Sigmoid colon (tissue), 7 donors: ENCODE measurements around the gene OR52K2. TPM values are rescaled to one million over a fixed set of nuclear protein-coding genes. Genes with fewer than 3 reads are reported as not detected.

ENCODE experiments used
- DNase-seq: peaks from one replicate; pipeline ENCODE4 v3.0.0-alpha.2; 2019
- H3K27ac ChIP-seq, 4 donors: fragments of 200-600 bp; sonication (generic); one replicate each; pipeline ENCODE4 v1.5.1; 2016 to 2019; ENCODE audit warnings: mild to moderate bottlenecking in 1 of 4
- H3K27me3 ChIP-seq, 3 donors: fragments of 200-600 bp; sonication (generic); one replicate each; pipeline ENCODE4 v1.5.1; 2019; ENCODE audit warnings: mild to moderate bottlenecking in 1 of 3
- H3K36me3 ChIP-seq, 4 donors: fragments of 200-600 bp; sonication (generic); one replicate each; pipeline ENCODE4 v1.5.1; 2016 to 2019
- H3K4me1 ChIP-seq, 4 donors: fragments of 200-600 bp; sonication (generic); one replicate each; pipeline ENCODE4 v1.5.1; 2017 to 2019
- H3K4me3 ChIP-seq, 4 donors: fragments of 200-600 bp; sonication (generic); one replicate each; pipeline ENCODE4 v1.5.1; 2017 to 2019; ENCODE audit warnings: mild to moderate bottlenecking in 2 of 4, moderate library complexity in 1 of 4
- H3K9me3 ChIP-seq, 4 donors: fragments of 200-600 bp in 3 of 4; sonication (generic) in 3 of 4; one replicate each; pipeline versions ENCODE4 v1.5.1 to v1.6.1; 2013 to 2019
- CTCF ChIP-seq, 4 experiments: fragments of 450-650 bp in 3 of 4; fragments of 200-600 bp in 1 of 4; IDR thresholded peaks; one replicate each; pipeline ENCODE4 v1.5.1; 2016 to 2019; ENCODE audit warnings: antibody characterized with exemption in 4 of 4, mild to moderate bottlenecking in 3 of 4, moderate library complexity in 2 of 4
- EP300 ChIP-seq, 4 donors: sonication (generic); formaldehyde crosslinking; IDR thresholded peaks; one replicate each; pipeline ENCODE4 v1.6.1; 2017; ENCODE audit warnings: antibody characterized with exemption in 4 of 4
- POLR2A ChIP-seq, 2 donors: fragments of 450-650 bp; IDR thresholded peaks; one replicate each; pipeline ENCODE4 v1.6.1; 2016; ENCODE audit warnings: antibody characterized with exemption in 2 of 2, mild to moderate bottlenecking in 2 of 2, moderate library complexity in 2 of 2
- POLR2AphosphoS5 ChIP-seq, 4 donors: sonication (generic); formaldehyde crosslinking; IDR thresholded peaks; one replicate each; pipeline ENCODE4 v1.6.1; 2017; ENCODE audit warnings: antibody characterized with exemption in 4 of 4
- WGBS, 2 donors: extraction: QIAGEN DNeasy Blood & Tissue Kit; methylation state at CpG; one replicate each; pipeline ENCODE4 v1.1.7; 2013; 5-methylcytosine and 5-hydroxymethylcytosine counted together
- intact Hi-C: fragments of 100-400 bp; cut with DNase I; formaldehyde crosslinking; loops from one replicate; pipeline ENCODE4 v1.15.1; 2023
- polyA plus RNA-seq, 3 donors: library from polyadenylated mRNA; stranded (reverse); fragments of 200-250 nt; gene quantifications; one replicate each; pipeline ENCODE4 v1.2.3, GENCODE V29; 2013
- total RNA-seq, 4 donors: library from RNA; depleted of rRNA; stranded (reverse); fragments of >200 nt; gene quantifications; one replicate each; pipeline ENCODE4 v1.1.0, GENCODE V29; 2016
- donor health status: healthy with polysubstance abuse.
- donor health status: Bipolar disorder and iron deficiency.
- donor health status: healthy.

OR52K2 gene
- total and polyA plus RNA-seq, 7 donors = 0.41 TPM; not detected in 6

- Histone ChIP-seq H3K36me3 (no peaks in the 10 kb centered on the region), H3K27me3 (no peaks in the 10 kb centered on the region), H3K4me1 (peaks cover 0 to 9% (median 0%) of the 10 kb centered on the region in 4 donors), H3K27ac (no peak overlapping the region), H3K4me3 (no peak overlapping the region), H3K9me3 (peaks cover 0 to 7% (median 3%) of the 10 kb centered on the region in 4 donors)
- intact Hi-C loops = no loop called here
- 93 to 97% methylated on average over 5 of the region's 5 CpGs for WGBS, 2 donors
- DNase-seq = no peak
- TF ChIP-seq EP300 (IDR thresholded peaks at IDR 0.05) = no peak
- no peak for TF ChIP-seq POLR2AphosphoS5 (IDR thresholded peaks at IDR 0.05)
- TF ChIP-seq CTCF (IDR thresholded peaks at IDR 0.05) = no peak
These were observed 15.4 kb downstream of the OR52K2 start for GRCh38 chr11:4464216-4465159.

GRCh38 chr11:4465407-4465806, 16.3 kb downstream of the OR52K2 start:
- Histone ChIP-seq H3K4me1 (peaks cover 0 to under 1% (median 0%) of the 10 kb centered on the region in 4 donors), H3K36me3 (no peaks in the 10 kb centered on the region), H3K9me3 (peaks cover 0 to 7% (median 3%) of the 10 kb centered on the region in 4 donors), H3K27me3 (no peaks in the 10 kb centered on the region), H3K27ac (no peak overlapping the region), H3K4me3 (no peak overlapping the region)
- TF ChIP-seq POLR2AphosphoS5 (IDR thresholded peaks at IDR 0.05) (no peak), EP300 (IDR thresholded peaks at IDR 0.05) (no peak), CTCF (IDR thresholded peaks at IDR 0.05) (no peak), POLR2A (IDR thresholded peaks at IDR 0.05) (no peak)
- intact Hi-C loops = no loop called here
- WGBS, 2 donors = 88 to 94% methylated on average over 1 of the region's 1 CpG
- no peak for DNase-seq

- Histone ChIP-seq H3K4me1 (no peaks in the 10 kb centered on the region), H3K27ac (no peak overlapping the region), H3K9me3 (peaks cover 0 to 7% (median 3%) of the 10 kb centered on the region in 4 donors), H3K36me3 (no peaks in the 10 kb centered on the region), H3K4me3 (no peak overlapping the region), H3K27me3 (no peaks in the 10 kb centered on the region)
- DNase-seq = no peak
- WGBS, 2 donors = 21 to 45% methylated on average over 5 of the region's 5 CpGs
- intact Hi-C loops = no loop called here
- no peak for TF ChIP-seq POLR2AphosphoS5 (IDR thresholded peaks at IDR 0.05)
- no peak for TF ChIP-seq CTCF (IDR thresholded peaks at IDR 0.05)
- TF ChIP-seq EP300 (IDR thresholded peaks at IDR 0.05) = no peak
- TF ChIP-seq POLR2A (IDR thresholded peaks at IDR 0.05) = no peak
These were observed 17.2 kb downstream of the OR52K2 start for GRCh38 chr11:4466131-4466870.

GRCh38 chr11:4466871-4467442, 17.9 kb downstream of the OR52K2 start:
- peaks cover 0 to 7% (median 3%) of the 10 kb centered on the region in 4 donors for H3K9me3 ChIP-seq
- no peak overlapping the region for H3K27ac ChIP-seq
- intact Hi-C loops = no loop called here
- no peak for DNase-seq
- H3K36me3 ChIP-seq = no peaks in the 10 kb centered on the region
- H3K4me1 ChIP-seq = no peaks in the 10 kb centered on the region
- H3K4me3 ChIP-seq = no peak overlapping the region
- TF ChIP-seq POLR2A (IDR thresholded peaks at IDR 0.05) = no peak
- no peak for TF ChIP-seq POLR2AphosphoS5 (IDR thresholded peaks at IDR 0.05)
- TF ChIP-seq EP300 (IDR thresholded peaks at IDR 0.05) = no peak
- no peak for TF ChIP-seq CTCF (IDR thresholded peaks at IDR 0.05)
- no peaks in the 10 kb centered on the region for H3K27me3 ChIP-seq
